HPDE6-E6E7 (cell line): ENCODE results near the gene SSH2.
"Not testable (repeated sequence)": the region's sequence is repeated elsewhere in the genome, so short reads cannot be mapped to it uniquely, and the experiment has no call there.

Source experiments
- DNase-seq: peaks from one replicate; pipeline ENCODE4 v3.0.0; 2011; ENCODE audit warnings: missing footprints; ENCODE audit errors: extremely low spot score

SSH2 gene

DNA sequence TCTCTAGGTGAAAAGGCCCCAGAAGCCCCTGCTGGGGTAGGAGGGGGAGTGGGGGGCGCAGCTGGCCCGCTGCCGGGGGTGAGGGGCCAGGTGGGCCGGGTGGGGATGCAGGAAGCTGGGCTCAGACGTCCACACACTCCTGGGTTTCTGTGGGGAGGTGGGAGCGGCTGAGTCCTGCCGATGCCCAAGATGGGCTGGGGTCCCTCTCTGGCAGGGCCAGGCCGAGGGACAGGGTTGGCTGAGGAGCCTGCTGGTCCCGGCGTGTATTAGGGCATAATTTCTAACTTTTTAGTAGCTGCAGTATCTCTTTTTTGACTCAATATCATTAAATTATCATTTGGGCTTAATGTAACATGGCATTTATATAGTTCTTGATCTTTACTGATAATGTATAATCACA is 185.9 kb downstream of the SSH2 start:
- DNase-seq: no peak

DNA sequence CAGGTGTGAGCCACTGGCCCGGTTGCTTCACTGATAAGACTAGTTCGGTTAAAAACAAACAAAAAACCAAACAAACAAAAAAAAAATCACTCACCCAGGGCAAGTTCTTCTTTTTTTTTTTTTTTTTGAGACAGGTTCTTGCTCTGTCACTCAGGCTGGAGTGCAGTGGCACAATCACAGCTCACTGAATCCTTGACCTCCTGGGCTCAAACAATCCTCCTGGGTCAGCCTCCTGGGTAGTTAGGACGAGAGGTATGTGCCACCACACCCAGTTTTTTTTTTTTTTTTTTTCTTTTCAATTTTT is 187.9 kb downstream of the SSH2 start:
- no peak for DNase-seq

DNA sequence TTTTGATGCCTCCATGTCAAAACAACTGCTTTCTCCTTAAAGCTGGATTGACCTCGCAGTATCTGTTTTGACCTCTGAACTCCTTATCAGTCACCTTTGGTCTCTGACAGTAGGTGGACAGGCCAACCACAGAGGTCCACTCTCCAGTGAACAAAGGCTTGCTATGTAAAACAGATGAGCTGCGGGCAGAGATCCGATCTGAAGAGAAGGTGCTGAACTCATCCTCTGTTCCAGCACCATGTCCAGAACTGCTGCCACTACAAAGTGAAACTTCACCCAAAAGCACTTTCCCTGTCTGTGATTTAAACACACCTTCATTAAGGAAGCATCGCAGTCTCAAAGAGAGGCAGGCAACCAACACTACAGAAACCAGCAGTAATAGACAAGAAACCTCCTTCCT is 190.0 kb downstream of the SSH2 start:
- DNase-seq: no peak

DNA sequence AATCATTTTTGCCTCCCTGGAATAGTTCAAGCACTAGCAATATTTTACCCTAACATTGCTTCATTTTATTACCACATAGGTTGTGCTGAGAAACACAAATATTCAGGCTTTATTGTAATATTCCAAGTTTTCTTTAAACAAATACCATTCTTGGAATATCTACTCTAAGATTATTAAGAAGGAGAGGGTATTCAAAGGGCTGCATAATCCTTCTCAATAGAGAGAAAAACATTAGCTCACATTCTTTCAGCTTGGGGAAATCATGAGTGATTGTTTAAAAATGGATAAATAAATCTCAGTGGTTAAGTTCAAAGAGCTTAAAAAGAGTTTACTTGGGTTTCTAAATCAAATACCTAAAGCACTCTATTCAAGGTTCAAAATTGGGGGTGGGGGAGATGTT is 195.4 kb downstream of the SSH2 start:
- no peak for DNase-seq

DNA sequence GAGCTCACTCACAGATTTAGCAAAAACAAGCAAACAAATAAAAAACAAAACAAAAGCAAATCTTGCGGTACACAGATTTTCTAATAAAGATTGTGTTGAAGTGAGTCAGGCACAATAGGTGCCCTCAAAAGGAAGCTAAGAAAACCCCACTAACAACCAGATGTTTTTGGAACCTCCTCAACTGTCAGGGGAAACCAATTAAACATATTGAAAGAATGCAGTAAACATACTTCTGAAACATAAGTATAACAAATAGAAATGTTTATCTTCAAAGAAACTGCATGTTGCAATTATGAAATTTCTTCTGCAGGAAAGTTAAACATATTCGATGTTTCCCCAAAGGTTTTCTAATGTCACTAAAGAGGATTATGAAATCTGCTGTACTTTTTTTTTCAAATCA is 196.9 kb downstream of the SSH2 start:
- no peak for DNase-seq

DNA sequence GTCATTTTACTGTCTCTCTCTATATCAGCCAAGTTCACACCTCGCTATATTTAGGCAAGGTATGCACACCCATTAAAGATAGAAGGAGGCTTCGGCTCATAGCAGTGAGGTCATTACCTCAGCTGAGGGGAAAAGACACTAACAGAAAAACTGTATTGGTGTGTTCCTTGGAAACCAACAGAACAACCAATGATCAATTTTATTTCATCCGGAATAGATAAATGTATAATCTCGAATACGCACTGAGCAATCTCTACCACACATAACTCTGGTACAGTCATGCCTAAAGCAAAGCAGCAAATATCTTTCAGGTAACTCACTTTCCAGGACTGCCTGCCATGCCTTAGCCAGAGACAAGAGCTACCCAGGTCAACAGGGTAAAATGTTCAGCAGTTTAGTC is 197.4 kb downstream of the SSH2 start:
- peak; percentile 55 for DNase-seq

DNA sequence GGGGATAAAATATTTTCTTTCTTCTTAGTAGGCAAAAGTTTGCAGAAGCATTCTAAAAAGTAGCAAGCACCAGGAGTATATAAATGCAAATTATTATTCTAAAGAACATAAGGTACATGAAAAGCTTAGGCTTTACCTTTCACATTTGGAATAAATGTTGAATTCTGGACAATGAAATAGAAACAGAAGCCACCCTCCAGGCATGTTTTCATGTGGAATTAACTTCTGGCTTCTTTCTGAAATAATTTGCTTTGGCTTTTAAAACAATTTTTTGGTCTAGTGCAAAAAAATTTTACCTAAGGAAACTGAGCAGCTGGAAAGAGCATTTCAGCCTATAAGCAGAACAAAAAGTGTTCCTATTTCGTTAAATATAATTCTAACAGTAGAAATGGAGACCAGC is 197.8 kb downstream of the SSH2 start:
- DNase-seq: no peak

DNA sequence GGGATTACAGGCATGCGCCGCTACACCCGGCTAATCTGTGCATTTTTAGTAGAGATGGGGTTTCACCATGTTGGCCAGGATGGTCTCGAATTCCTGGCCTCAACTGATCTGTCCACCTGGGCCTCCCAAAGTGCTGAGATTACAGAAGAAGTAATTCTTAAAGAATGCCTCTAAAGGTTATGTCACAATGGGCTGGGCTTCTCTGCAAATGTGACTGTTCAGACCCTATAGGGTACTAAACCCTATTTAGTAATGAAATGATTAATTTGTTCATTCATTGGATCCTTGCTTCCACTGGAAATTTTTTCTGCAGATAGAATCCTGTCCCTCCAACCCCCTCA is 198.5 kb downstream of the SSH2 start:
- DNase-seq: no peak

DNA sequence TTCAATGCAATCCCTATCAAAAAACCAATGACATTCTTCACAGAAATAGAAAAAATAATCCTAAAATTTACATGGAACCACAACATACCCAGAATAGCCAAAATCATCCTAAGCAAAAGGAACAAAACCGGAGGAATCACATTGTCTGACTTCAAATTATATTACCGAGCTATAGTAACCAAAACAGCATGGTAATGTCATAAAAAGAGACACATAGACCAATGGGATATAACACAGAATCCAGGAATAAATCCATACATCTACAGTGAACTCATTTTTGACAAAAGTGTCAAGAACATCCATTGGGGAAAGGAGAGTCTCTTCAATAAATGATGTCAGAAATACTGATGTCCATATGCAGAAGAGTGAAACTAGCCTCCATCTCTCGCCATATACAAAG is 201.5 kb downstream of the SSH2 start:
- DNase-seq: no peak

DNA sequence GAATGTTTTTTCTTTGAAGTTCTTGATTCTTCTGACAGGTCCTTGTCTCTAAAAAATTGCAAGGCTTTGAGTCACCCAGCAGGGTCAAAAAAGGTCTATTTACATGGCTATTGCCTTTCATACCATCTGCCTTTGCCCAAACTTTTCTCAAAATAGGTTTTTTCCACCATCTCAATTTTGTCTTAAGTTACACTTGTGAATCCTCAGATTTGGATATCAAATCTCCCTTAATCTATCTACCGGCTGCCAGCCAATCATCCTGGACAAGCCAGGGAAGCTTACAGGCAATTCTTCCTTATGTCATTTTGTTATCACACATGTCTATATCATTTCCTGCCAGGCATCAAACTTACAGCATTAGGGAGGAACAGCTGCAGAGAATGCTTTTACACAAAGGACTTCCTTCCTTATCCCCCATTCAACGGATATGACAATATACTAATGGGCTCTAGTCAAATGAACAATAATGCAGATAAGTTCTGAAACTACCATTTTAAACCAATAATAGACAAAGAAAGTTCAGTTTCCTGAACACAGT is 203.2 kb downstream of the SSH2 start:
- DNase-seq: no peak

DNA sequence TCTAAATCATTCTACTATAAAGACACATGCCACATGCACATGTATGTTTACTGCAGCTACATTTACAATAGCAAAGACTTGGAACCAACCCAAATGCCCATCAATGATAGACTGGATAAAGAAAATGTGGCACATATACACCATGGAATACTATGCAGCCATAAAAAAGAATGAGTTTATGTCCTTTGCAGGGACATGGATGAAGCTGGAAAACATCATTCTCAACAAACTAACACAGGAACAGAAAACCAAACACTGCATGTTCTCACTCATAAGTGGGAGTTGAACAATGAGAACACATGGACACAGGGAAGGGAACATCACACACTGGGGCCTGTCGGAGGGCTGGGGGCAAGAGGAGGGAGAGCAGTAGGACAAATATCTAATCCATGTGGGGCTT is 204.6 kb downstream of the SSH2 start:
- not testable (repeated sequence) for DNase-seq

DNA sequence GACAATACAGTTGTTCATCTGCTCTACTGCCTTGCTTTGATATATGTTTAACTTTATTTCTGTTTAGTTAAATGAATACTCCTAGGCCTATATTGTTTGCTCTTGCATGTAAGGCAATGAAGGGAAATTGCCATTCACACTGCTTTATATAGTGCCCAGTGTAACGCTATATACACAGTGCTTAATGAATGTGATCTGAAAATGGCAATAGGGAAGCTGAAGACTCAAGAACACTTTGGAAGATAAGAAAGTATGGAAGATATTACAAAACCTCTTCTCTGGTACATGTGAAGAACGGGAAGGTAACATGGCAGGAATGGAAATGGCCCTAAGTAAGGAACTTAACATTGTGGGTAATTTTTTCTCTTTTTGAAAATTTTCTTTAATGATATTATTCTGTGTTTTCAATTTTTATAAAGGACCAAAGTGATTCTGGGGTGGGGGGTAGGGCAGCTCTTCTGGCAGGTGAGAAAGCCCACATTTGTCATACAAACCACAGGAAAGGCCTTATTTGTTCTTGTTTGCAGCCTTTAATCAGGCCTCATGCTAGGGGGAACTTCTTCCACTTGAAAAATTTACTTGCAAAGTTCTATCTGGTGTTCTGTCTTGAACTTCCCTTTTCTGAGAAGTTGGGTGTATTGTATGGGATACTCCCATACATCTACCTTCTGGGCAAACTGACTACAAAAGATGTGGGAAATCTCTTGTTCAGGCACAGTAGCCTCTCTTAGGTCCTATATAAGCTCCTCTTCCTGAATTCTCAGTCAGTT is 206.6 kb downstream of the SSH2 start:
- no peak for DNase-seq

DNA sequence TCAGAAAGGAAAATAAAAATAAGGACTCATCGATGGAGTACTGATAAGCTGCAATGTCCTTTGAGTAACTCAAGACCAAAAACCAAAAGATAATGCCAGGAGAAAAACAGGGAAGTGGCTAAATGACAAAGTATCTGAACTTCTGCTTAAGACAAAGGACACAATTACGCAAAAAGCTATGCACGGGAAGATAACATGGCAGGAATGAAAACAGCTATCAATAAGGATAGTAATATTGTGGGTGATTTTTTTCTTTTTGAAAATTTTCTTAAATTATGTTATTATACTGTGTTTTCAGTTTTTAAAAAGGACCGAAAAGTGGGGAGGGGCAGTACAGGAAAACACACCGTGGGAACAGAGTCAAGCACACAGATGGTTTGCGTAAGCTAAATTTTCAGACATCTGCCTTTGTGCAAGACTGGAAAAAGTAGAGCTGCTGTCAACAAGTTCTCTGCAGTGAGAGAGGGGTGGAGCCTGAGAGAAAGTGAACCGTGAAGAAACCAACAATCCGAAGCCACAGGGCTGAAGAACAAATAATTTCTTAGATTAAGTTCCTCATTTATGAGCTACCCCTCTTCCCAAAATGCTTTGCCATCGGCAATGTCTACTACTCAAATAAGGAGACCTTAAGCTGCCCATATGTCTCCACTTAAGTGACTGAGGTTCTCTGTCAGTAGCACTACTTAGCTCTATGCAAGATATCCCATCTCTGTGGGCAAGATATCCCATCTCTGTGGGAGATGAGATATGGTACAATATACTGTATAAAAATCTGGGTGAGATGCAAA is 207.4 kb downstream of the SSH2 start:
- DNase-seq: no peak

DNA sequence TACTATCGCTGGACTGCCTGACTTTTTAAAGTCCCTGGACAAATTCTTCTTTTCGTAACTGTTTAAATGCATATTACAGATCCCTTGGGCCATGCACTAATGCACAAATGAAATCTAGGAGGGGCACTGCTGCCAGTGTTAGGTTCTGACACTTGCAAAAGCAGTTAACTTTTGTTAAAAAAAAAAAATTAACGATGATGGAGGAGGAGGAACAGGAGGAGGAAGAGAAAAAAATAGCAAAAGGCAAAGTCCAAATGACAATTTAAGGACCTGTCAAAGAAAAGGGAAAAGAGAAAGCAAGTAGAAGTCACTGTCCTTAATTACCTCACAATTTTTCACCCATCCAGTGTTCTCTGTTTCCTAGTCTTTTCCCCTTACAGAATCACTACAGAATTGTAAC is 209.5 kb downstream of the SSH2 start:
- no peak for DNase-seq

DNA sequence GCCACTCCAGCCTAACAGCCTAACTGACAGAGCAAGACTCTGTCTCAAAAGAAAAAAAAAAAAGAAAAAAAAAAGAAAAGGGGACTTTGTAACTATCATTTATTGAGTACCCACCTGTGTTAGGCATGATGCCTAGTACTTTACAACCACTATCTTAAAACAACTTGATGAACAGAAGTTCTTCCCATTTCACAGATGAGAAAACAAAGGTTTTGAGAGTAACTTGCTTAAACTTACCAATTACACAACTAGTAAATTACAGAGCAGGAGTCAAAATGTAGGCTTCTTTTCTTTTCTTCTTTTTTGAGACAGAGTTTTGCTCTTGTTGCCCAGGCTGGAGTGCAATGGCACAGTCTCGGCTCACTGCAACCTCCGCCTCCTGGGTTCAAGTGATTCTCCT is 210.6 kb downstream of the SSH2 start:
- no peak for DNase-seq

DNA sequence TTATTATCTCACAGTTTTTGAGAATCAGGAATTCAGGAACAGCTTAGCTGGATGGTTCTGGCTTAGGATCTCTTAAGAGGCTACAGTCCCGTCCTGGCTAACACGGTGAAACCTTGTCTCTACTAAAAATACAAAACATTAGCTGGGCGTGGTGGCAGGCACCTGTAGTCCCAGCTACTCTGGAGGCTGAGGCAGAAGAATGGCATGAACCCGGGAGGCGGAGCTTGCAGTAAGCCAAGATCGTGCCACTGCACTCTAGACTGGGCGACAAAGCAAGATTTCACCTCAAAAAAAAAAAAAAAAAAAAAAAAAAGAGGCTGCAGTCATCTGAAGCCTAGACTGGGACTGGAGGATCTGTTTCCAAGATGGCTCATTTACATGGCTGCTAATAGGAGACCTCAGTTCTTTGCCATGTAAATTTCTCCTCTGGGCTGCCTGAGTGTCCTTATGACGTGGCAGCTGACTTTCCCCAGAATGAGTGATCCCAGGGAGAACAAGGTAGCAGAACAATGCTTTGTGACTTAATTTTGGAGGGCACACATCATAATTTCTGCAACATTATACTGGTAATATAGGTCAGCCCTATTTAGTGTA is 211.5 kb downstream of the SSH2 start:
- DNase-seq: no peak

DNA sequence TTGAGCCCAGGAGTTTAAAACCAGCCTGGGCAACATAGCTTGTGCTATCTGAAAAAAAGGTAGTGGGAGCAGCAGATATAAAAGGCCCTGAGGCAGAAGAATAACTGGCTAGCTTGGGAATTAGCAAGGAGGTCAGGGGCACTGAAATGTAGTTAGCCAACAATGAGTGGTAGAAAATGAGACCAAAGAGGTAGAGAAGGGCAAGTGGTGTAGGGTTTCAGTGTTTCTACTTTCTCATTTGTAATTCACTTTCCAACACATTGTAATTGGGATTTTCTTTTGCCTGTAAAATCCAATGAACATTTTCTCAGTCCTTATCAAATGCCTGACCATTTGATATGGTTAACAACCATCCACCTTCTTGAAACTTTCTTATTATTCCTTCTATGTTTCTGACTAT is 212.2 kb downstream of the SSH2 start:
- no peak for DNase-seq

DNA sequence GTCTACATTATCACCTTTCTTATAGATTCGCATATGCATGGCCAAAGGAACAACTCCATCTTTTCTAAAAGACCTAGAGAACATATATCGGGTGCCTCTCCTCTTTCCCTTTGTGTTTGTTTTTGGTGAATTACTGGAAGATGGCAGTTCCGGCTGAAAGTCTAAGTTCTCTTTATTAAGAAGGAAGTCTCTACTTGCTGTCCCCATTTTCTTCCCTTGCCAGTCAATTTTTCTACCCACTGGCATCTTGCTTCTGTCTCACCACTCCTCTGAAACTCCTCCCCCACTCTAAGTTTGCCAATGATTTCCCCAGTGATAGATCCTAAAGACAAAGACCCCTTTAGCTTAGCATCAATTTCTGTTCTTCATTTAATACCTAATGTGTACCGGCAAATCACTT is 213.5 kb downstream of the SSH2 start:
- no peak for DNase-seq

DNA sequence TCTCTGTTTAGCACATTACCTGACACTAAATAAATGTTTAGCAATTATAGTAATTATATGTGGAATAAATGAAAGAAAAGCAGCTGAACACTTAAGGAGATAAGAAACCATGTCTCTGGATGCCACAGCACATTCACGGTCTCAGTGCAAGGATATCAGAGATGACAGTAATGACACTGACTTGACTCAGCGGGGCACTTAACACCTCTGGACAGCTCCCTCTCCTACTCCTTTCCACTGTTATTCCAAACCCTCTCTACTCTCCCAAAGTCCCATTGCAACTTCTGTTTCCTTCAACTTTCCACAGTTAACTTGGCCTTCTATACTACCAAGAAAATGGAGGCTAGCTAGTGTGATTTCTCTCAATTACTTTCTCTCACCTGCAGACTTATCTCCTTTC is 214.3 kb downstream of the SSH2 start:
- no peak for DNase-seq

DNA sequence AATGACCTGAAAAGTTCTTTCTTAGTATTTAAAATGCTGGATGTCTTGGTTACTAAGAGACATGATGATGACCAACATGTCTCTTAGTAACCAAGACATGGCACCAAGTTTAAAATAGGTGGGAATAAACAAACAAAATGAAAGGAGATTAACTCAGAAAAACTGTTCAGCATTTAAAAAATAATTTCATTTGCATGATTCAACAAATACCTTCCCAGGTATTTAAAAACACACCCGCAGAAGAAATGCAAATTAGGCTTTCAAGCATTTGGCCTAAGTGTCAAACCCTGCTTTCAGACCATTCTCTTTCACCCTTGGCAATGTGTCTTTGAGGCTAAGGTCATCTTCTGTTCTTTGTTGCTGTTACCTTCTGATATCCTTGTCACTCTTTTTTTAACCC is 215.9 kb downstream of the SSH2 start:
- no peak for DNase-seq

DNA sequence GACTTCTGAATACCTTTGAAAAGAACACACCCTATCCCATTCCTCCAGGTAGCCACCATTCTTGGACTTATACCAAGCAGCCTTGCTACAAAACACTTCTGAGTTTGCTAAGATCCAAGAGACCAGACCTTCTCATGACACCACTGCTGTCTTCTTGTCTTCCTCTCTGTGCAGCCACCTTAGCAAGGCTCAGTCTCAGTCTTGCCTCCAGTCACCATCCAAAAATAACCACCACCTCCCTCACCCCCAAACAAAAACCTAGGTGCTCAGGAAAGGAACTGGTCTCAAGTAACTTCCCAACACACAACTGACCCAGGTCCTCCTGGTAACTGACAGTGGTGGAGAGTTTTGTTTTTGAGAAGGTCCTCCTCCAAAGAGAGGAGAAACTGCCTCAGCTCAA is 216.4 kb downstream of the SSH2 start:
- DNase-seq: no peak

DNA sequence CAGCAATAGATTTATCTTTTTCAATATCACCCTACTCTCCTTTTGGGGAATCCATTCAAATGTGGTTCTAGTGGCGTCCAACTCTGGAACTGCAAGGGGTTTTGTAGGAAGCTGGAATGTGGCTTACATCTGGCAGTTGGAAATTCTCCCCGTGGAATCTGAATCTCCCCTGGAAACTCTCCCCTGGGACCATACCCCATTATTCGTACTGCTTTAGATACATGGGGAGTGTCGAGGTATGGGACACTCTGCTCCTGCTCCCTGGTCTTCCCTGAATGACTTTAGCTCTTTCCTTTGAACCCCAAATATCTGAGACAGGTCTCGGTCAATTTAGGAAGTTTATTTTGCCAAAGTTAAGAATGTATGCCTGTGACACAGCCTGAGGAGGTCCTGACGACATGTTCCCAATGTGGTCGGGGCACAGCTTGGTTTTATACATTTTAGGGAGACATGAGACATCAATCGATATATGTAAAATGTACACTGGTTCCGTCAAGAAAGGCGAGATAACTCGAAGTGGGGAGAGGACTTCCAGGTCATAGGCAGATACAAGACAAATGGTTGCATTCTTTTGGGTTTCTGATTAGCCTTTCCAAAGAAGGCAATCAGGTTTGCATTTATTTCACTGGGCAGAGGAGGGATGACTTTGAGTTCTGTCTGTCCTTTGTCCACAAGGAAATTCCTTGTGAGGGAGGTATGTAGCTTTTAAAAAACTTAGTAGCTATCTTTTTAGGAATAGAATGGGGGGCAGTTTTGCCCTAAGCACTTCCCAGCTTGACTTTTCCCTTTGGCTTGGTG is 218.2 kb downstream of the SSH2 start:
- no peak for DNase-seq
